HS-27A (cell line): ENCODE data around the gene GTF3C5.
"Not testable (repeated sequence)": the region's sequence is repeated elsewhere in the genome, so short reads cannot be mapped to it uniquely, and the experiment has no call there.

Source experiments
- DNase-seq: peaks from one replicate; pipeline ENCODE4 v3.0.0-alpha.2; 2012; ENCODE audit warnings: low read depth, missing footprints

The GTF3C5 gene

DNA sequence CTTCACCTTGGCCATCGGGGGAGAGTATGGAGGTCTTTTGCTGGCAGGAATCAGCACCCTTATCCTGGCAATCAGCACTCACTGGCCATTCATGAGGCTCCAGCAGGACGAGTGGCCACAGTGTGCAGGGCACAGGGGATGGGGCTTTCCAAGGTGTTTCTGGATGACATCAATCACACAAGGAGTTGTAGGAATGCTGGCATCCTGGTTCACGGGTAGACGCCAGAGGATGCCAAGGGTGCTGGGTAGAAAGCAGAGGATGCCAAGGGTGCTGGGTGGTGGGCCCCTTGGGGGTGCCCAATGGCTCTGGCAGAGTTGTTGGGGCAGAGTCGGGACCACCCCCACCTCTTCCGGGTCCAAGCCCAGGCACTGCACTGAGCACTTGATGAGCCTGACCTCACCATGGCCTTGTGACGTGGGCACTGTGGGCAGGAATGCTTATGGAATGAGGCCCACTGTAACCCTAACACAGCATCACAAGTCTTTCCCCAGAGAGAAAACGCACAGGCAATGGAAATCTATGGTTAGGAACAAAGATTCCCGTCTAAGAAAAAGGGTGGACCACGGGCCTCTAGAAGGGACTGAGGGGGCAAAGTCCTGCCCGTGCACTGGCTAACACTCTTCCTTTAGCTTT, 60.1 kb downstream of the GTF3C5 start:
- DNase-seq: no peak

DNA sequence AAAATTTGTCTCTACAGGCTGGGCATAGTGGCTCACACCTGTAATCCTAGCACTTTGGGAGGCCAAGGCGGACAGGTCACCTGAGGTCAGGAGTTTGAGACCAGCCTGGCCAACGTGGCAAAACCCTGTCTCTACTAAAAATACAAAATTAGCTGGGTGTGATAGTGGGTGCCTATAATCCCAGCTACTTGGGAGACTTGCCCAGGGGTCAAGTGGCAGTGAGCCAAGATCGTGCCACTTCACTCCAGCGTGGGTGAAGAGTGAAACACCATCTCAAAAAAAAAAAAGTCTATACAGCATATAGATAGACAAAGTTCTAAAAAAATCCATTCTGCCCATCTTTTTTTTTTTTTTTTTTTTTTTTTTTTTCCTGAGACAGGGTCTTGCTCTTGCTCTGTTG, 63.6 kb downstream of the GTF3C5 start:
- not testable (repeated sequence) for DNase-seq

DNA sequence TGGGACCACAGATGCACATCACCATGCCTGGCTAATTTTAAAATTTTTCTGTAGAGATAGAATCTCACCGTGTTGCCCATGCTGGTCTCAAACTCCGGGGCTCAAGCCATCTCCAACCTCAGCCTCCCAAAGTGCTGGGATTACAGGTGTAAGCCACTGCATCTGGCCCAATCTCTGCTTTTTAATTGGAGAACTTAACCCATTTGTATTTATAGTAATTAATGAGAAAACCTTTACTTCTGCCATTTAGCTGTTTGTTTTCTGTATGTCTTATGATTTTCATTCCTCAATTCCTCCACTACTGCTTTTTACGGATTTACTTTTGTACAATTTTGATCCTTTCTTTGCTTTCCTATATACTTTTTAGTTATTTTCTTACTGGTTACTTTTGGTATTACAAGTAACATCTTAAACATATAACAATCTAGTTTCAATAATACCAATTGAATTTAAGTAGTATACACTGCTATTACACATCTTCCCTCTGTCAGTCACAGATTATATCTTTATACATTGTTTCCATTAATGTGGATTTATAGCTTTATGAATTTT, 64.1 kb downstream of the GTF3C5 start:
- DNase-seq: no peak

DNA sequence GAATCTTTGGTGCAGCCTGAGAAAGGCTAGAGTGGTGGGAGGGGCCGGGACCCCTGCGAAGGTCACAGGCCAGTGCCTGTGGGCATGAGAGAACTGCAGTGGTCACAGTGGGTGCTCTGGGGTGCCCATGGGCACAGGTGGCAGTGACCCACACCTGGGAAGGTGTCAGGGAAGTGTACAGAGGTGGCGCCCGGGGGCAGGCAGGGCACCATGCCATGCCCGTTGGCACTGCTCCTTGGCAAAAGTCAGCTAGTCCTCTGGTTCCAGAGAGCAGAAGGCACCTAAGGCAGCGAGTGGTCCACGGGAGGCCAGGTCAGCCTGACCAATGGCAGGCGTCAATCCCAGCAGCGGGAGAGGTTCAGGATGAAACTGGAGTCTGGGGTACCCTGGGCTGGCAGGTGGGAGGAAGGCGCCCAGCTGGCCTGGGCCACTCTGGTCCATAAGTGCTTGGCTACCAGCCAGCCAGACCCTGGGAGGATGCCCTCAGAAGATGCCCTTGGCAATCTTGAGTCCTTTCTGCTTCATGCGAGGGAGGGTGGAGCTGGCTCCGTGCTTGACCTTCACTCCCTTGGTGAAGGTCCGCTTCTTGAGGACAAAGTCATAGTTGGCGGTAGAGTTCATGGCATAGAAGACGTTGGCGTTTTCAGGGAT, 67.4 kb downstream of the GTF3C5 start:
- DNase-seq: no peak

DNA sequence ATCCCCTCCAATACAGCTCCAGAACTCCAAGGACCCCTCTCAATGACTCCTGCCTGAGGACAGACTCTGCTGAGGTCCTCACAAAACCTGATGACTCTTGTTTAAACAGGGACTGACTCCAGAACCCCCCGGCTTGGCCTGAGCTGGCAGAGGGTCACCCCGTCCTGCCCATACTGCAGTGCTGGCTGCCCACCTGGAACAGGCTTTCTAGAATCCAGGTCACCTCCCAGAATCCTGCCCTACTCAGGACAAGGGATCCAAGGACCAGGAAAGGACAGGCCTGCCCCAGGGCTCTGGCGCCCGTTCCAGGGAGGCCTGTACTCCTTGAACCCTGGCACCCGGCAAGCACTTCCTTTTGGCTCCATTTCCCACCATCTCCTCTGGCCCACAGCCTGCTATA, 68.1 kb downstream of the GTF3C5 start:
- DNase-seq: no peak

DNA sequence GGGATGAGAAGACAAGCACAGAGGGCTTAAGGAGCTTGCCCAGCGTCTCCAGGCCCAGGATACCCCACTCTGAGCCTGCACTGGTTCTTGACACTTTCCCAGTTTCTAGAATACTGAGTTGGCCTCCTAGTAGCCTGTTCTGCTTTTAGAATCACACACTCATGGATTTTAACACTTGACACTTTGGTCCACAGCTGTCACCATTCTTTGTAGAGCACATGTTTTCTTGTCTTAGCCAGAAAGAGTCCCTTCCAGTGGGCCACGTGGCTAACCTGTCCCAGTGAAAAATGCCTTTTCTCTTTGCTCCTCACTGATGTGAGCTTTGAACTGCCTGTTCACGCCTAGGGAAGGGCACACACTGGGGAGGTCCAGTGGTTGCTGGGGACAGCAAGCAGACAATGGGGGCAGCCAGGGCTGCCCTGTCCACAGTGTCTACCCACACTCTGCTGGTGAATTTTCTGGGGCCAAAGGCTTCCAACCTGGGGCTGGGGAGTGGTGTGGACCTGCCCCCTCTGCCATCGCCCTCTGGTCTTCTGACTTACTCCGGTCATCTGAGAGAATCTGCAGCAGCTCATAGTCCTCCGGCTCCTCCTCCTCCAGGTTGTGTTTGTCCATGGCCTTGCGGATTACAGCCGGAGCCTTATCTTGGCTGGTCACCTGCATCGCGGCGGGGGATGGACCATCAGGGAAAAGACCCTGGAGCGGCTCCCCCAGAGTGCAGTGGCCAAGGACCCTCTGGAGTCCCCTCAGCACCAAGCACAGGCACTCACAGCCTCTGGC, 69.1 kb downstream of the GTF3C5 start:
- DNase-seq: no peak

DNA sequence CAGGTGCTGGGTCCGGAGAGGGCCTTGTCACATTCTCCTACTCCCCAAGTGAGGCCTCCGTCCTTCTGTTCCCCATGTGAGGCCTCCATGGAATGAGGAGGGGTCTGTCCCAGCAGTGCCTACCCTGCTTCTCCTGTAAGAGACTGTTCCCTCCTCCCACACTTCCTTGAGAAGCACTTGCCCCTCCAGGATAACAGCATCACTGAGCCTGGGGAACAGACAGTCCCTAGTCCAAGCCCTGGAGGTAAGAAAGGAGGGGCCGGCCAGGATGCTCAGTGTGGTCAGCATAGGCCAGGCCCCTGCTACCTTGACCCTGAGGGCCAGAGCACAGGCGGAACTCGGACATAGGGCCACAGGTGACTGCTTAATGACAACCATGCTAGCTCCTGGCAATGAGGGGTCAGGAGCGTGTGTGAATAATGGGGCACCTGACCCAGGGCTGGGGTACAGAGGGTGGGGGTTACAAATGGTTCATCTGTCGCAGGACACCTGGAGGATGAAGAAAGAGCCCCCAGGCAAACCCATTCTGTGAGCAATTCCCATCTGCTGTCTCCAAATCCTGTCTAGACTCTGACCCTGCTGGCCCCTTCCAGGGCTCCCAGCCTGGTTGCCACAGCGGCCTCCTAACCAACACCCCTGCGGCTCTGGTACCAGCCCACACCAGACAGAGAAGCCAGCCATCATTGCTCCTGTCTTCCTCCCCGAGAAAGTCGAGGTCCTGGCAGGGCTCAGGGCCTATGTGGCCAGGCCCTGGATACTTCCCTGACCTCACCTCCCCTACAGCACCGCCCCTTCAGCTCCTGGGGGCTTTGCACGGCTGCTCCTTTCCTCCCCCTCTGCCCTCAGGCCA, 69.9 kb downstream of the GTF3C5 start:
- no peak for DNase-seq

DNA sequence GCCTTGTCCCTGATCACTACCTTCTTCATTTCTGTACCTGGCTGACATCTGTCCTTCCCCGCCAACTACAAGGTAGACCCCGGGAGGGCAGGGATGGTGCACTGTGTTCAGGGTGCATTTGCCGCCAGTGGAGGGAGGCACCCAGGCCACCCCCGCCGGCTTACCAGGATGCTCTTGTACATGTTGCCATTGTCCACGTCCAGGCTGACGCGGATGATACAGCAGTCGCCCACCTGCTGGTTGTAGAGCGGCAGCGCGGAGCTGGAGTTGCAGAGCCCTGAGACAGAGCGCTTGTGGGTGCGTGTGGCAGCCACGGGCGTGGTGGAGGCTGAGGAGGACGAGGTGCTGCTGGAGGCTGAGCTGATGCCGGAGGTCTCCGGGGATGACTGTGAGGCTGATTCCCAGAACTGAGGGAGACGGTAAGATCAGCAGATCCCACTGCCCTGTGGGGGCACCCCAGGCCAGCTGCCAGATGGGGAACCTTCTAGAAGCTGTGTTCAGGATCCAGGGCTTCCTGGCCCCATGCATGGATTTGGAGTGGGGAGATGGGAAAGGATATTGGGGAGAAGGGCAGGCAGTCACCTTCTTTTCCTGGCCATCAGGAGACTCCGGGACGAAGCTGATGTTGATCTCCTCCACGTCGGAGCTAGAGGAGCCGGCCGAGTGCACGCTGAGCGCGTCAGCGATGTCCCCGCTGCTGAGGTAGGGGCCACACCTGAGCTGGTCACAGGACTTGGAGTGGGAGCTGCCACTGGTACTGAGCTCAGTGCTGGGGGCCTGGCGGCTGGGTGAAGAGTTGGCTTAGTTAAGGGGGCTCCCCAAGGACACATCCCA, 70.8 kb downstream of the GTF3C5 start:
- DNase-seq: no peak

DNA sequence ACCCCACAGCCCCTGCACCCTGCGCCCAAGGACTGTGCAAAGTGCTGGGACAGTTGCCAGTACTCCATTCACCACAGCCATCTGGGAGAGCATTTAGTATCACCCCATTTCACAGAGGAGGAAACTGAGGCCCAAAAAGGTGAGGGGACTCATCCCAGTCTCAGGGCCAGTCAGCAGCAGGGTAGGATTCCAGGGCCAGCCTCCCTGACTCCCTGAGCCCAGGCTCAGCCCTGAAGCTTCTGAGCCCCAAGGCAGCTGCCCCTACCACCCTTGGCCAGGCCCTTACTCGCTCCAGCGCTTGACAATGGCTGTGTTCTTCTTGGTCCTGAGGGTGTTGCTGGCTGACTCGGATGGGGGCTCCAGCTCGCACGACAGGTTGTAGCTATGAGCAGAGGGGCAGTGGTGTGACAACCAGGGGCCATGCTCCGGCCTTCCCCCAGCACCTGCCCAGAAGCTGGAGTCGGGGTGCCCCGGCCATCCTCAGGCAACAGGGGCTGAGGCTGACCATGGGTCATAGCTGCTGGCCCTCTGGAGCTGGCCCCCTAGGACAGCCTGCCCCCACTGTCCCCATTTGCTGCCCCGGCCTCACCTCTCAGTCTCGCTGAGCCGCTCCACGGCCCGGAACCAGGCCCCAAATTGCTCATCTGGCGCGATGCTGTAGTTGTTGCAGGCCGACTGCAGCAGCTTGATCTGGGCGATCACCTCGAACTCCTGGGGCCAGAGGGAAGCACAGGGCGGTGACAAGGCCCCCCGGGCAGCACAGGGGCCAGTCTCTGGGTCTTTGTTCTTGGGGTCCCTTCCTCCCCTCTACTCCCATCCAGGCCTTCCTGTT, 71.6 kb downstream of the GTF3C5 start:
- no peak for DNase-seq

DNA sequence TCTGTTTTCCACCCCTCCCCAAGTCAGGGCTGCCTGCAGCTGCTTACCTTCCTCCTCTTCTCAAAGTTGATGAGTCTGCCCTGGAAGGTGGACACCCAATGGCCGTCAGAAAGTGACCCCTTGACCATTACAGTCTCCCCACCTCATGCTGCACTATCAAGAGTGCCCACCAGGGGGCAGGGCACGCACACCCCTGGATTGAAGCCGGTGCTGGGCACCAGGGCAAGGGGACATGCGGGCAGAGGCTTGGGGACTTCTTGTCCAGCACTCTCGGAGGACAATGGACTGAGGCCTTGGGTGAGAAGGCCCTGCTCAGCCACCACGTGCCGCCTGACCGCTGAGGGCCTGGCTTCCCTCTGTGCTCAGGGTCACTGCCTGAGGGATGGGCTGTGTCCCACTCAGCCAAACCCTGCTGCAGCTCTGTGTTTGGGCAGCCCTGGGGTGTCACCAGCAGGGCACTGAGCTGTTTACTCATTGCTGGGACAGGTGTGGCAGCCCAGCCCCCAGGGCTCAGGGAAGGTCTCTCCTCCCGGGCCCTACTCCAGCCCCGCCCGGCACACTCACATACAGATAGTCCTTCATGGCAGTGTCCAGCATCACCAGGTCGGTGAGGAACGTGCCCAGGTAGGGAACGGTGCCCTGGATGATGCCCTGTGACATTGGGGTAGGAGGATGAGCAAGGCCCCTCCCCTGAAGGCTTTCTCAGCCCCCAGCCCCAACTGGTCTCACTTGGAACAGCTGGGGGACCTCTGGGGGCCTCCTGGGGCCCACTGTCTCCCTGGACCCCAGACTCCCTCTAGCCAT, 72.6 kb downstream of the GTF3C5 start:
- DNase-seq: no peak

DNA sequence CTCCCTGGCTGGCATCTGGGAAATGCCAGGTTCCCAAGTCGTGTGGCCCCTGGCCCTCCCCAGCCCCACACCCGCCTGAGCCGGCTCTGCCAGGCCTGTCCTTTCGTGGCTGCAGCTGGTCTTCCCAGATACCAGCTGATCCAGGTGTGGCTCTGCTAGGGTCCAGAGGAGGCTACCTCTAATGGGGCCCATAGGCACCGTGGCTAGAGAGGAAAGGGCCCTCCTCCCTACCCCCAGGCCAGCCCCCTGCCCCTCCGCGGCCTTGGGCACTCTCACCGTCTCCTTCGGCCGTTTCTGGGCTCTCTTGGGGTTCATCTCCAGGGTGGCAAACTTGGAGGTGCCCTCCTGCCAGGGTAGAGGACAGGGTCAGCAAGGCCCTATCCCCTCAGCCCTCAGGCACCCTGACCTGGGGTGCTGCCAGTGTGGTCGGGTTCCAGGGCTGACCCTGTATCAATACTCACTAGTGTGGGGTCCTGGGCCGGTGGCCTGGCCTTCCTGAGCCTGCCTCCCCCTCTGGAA, 73.2 kb downstream of the GTF3C5 start:
- DNase-seq: no peak

DNA sequence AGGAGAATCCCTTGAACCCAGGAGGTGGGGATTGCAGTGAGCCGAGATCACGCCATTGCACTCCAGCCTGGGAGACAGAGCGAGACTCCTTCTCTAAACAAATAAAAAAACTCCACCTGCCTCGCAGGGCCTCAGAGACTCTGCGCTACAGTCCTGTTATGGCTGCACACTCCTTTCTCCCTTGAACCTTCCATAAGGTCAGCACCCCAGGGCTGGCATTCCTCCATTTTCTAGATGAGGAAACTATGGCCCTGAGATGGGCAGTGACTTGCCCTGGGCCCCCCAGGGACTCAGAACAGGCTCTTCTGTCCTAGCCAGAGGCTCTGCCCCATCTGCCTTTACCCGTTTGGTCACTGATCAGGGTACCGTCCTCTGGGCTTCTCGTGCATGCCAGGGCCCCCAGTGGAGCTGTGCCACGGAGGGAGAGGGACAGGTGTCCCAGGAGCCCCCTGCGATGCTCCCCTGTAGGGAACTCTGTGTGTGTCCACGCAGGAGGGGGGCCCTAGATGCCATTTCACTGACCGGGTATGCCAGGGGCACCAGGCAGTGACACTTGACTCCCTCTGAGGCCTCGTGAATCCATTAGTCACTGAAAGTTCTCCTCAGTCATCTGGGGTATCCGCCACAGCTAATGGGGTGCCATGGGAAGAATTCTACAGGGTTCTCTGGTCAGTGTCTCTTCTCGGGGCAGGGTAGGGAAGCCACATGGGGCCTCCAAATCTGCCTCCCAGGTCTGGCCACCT, 74.1 kb downstream of the GTF3C5 start:
- DNase-seq: no peak

DNA sequence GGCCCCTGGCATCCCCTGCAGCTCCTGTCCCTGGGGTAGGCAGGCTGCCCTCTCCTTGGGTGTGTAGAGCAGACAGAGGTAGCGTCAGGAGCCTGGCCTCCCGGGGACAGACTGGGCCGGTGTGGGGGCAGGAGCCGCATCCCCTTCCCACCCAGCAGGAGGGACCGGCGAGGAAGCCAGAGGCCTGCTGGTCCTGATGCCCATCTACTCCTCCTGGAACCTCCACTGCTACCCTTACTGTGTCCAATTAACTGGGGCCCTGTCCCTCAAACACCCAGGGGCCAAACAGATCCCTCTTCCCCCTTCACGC, 74.6 kb downstream of the GTF3C5 start:
- DNase-seq: no peak

DNA sequence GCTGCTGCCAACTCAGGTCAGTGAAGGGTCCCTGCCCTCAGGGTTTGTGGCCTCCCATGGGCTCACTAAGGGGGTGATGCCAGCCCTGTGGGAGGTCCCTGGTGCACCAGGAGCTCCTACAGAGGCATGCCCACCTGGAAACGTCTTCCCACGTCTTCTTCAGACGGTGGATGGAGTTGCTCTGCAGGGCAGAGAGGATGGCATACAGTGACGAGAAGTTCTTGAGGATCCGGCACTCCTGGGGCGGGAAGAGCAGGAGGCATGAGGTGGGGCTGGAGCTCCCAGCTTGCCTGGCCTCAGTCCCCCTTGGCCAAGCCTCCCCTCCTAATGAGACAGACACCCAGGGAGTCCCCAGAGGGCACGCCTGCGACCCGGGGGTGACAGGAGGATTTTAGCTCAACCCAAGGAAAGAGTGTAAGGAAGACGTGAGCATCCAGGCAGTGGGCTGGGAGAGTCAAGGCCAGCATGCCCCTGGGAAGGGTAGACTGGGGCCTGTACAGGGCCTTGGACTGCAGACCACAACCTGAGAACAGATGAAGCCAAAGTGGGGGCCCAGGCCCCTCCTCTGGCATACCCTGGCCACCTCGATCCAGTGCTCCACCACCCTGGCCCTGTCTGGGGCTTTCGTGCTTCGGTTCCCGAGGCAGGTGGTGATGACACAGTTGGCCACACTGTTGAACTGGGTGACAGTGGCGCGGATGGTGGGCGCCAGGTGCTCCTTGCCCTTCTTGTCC, 75.9 kb downstream of the GTF3C5 start:
- DNase-seq: no peak

DNA sequence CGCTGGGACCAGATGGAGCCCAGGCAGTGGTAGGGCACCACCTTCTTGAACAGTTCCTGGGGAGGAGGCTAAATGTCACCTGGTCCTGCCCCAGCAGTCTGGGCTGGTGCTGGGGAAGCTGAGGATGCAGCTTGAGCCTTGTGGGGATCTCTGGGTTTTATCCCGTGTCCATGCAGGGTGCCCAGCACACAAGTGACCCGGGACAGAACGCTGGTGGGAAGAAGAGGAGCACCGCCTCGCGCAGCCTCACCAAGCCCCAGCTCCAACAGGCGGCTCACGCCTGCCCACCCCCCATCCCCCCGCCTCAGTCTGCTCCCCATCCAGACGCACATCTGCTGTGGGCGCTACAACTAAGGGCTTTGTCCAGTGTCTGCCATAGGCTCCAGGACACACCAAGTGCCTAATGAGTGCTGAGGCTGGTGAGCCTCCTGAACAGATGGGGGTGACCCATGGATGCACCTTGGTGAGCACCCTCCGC, 76.5 kb downstream of the GTF3C5 start:
- no peak for DNase-seq
